HG02642 (cell line): ENCODE results near the gene ADM.

Experiments used
- ATAC-seq: cut with Tn5 transposase; IDR thresholded peaks from one replicate; pipeline ENCODE4 v1.9.1; 2021; ENCODE audit warnings: mild to moderate bottlenecking; ENCODE audit not compliant: unreplicated experiment, poor library complexity

Gene ADM

DNA sequence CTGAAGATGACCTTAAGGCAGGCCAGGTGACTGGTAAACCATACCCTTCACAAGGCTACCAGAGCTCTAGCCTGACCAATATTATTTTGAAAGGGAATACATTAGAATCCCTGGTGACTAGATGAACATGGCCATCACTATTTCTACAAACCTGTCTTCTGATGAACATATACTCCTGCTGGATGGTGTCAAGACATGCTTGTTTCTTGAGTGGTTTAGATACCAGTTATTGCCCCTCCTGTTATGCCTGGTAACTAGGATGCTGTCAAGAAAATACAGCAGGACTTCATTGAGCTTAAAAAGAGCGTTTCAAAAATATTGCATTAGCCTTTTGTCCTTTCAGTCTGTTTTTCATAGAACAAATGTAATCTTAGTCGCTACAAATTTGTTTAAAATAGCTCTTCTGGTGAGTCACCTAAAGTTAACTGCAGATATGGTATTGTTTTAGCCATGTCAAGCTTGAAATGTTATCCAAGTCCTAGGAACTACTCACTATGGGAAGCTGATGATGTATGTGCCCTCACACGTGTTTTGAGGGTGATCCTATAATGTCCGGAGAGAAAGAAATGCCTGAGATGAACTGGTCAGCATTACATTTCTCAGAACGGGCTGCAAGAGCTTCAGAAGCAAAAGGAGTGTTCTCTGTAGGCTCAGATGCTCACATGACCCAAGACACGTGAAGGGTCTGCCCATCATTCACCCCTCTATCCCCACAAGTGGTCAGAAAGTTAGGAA lies 20.6 kb downstream of the ADM start:
- ATAC-seq = no peak

DNA sequence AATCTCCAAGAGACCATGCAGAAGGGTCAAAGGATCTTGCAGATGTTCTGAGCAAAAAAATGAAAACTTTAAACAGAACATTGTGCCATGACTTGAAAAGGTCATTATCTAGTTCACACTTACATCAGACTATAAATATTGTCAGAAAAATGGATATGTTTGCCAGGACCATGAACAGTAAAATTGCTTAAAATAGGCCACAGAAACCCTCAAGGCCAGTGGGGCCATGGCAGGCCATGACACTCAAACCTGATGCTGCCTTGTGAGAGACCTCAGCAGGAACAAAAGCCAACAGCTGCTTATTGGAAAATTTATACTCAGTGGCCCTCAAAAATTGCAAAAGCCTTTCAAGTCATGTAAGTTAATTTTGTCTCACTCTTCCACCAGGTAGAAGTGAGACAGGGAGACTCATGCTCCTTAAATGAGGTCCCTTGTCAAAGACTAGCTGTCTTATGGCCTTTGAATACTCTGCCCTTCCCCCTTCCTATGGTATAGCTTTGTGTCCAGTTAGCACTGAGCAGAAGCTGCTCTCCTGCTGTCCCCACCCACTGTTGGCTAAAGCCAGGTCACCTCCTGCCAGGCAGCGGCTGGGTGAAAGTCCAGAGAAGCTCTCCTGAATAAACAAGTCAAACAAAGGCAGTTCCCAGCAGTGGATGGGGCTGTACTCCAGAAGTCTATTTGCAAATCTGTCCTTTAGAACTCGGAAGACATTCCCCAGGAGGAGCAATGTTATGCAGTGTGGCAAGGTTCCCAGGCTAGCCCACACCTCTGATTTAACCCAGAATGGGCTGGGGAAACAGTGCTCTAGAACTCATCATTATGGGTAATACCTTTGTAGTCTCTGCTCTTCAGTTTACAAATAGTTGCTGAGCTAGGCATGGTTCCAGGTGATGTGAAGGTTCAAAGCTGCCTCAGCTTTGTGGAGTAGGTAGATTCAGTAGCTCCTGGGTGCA lies 21.4 kb downstream of the ADM start:
- no peak for ATAC-seq

DNA sequence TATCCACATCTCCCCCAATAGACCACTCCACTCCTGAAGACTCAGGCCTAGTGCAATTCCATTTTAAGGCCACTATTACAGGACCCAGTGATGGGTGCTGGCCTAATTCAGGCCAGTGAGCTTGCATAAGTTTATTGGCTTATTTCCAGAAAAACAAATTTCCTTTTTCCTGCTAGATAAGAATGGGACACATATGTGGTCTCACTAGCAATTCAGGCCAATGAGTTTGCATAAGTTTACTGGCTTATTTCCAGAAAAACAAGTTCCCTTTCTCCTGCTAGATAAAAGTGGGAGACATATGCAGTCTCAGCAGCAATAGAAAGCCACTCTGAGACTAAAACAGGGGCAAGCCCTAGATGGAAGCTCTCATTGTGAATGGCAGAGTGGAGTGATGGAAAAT lies 22.4 kb downstream of the ADM start:
- no peak for ATAC-seq

DNA sequence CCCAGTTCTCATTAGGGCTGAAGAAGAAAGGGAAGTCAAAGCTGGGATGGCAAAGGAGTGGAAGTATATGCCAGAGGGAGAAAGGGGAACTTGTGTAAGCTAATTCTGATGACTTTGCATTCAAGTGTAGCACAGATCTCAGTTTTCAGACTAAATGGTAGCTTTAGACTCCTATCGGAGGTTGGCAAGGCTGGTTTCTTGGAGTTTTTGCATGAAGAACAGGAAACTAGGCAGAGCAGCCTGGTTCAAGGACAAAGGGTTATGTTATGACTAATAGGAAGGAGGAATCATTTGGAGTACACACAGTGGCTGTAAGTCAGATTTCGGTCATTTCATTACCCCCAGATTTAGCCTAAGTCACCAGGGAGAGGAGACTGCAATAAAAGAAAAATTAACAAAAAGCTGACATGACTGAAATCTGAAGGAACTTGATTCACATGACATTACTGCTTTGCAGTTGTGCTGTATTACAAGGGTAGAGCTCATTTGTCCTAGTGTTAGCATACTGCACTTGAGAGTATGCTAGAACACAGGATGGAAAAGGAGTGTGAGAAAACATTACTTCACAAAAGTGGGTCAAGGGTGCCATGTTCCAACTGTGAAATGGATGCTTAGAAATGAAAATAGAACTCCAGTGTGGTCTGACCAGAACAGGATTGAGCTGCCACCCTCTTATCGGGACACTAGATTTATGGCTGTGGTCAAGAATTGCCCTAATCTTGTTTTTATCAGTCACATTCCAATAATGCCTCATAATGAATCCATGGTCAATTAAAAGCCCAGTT lies 23.6 kb downstream of the ADM start:
- no peak for ATAC-seq

DNA sequence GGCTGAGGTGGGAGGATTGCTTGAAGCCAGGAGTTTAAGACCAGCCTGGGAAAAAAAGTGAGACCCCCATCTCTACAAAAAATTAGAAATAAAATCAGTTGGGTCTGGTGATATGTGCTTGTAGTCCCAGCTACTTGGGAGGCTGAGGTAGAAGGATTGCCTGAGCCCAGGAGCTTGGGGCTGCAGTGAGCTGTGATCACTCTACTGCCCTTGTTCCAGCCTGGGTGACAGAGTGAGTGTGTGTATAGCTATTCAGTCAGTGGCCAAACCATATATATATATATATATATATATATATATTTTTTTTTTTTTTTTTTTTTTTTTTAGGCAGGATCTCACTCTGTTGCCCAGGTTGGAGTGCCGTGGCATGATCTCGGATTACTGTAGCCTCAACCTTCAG lies 24.5 kb downstream of the ADM start:
- ATAC-seq = no peak

DNA sequence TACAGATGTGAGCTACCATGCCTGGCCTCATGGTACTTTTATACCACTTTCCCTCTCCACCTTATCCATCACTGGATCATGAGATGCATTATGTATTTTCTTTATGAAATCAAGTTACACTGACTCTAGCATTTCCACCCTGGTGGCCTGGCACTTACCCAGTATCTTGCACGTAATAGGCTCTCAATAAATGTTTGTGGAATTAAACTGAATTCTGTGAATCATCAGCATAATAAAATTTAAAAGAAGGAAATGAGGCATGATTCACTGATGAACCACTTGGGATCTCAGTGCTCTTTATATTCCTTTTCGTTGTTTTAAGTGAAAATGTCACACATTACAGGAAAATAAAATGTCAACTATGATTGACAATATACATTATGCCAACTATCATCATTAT lies 25.1 kb downstream of the ADM start:
- no peak for ATAC-seq

DNA sequence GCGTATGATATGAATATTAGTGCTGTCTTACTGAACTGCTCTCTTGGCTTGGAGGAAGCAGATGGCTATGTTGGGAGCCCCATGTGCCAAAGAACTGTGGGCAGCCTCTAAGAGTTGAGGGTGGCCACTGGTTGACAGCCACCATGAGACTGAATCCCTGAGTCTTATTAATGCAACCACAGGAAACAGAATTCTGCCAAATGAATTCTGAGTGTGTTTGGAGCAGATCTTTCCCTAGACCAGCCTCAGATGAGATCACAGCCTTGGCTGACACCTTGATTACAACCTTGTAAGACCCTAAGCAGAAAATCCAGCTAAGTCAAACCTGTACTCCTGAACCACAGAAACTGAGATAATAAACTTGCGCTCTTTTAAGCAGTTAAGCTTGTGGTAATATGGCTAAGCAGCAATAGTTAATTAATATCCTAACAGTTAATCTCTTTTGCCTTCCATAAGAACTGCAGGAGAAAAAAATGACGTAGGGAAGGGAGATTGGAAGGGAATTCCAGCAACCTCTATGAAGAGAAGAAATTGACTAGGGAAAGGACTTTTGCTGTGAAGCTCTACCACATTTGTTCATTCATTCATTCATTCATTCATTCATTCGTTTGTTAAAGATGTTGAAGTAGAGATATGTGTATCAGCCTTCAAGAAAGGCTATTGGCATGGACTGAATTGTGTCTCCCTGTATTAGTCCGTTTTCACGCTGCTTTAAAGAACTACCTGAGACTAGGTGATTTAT lies 26.8 kb downstream of the ADM start:
- ATAC-seq = no peak

DNA sequence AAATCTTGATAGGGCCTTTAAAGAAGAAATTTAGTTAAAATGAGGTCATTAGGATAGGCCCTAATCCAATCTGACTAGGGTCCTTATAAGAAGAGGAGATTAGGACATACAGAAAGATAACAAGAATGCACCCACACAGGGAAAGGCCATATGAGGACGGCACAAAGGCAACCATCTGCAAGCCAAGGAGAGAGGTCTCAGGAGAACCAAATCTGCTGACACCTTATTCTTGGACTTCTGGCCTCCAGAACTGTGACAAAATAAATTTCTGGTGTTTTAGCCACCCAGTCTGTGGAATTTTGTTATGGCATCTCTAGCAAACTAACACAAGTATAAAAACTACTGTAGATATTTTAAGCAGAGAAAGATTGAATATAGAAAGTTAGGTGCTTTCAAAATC lies 28.6 kb downstream of the ADM start:
- ATAC-seq = no peak

DNA sequence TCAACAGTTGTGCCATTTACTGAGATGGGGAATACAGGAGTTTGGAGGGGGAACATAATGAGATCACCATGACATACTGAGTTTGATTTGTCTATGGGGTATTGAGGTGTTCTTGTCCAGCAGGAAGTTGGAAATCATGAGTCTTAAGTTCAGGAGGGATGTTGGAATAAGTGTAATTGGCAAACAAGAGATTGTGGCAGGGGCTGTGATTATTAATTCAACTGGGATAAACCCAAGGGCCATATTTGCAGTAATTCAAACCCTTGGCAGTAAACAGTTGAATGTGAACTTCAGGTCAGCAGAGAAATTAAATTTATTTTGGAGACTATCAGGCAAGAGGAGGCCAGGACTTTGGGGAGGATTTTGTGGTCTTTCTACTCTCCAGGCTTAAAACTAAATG lies 33.4 kb downstream of the ADM start:
- no peak for ATAC-seq

DNA sequence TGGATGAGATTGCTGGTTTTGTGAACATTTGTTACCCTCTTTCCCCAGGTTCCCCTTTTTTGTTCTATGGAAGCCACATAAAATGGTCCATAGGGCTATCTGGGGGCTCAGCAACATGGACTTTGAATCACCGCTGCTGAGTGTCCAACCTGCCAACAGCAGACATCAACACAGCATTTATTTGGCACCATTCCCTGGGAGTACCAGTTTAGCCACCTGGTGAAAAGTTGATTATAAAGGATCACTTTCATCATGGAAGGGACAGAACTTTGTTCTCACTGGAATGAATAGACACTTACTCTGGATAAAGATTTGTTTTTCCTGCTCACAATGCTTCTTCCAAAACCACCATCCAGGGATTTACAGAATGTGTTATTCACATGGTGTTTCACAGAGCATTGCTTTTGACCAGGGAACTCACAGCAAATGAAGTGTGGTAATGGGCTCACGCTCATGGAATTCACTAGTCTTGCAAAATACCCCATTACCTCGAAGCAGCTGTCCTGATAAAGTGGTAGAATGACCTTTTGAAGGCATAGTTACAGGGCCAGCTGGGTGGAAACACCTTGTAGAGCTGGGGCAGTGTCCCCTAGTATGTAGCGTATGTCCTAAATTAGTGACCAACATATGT lies 43.9 kb downstream of the ADM start:
- ATAC-seq = no peak

DNA sequence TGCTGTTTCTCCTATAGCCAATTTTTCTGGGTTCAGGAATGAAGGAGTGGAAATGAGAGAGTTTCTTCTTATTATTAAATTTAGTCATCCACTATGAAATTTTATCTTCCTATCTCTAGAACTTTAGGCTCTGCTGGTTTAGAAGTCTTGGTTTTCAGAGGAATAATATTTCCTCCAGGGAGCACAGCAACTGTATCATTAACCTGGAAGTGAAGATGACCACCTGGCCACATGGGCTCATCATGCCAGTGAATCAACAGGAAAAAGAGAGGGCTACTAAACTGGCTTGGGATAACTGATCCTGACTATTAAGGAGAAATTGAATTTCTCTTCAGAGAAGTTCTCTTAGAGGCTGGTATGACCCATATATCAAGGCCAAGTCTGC lies 44.4 kb downstream of the ADM start:
- no peak for ATAC-seq

DNA sequence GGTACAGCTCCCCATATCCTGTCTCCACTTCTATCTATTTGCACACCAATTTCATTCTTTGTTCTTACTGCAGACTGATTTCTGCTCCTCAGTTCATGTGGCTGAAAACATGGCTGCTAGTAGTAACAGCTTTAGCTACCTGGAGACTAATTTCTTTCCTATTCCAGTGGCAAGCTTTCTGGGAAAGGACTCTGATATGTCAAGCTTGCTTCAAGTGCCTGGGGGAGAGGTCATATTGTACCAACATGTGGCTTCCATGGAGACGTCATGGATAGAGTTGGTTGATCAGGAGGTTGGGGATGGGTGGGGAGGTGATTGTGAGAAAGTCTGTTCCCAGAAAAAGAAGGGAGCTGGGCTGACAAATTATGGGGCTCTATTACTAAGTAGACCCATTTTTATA lies 44.9 kb downstream of the ADM start:
- no peak for ATAC-seq

DNA sequence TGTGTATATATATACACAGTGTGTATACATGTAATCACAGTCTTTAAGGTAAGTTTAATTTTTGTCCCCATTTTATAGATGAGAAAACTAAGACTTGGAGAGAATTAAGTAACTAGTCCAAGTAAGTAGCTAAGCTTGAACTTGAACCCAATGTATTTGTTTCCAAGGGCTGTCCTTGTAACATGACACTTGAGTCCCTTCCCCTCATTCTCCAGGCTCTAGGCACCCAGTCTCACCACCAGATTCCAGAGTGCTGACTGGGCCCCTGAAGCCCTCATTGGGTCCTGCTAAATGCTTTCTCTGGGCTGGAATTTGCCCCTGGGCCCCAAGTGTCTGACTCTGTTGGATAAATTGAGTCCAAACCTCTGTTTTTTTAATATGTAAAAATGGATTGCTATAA lies 45.5 kb downstream of the ADM start:
- ATAC-seq = no peak

DNA sequence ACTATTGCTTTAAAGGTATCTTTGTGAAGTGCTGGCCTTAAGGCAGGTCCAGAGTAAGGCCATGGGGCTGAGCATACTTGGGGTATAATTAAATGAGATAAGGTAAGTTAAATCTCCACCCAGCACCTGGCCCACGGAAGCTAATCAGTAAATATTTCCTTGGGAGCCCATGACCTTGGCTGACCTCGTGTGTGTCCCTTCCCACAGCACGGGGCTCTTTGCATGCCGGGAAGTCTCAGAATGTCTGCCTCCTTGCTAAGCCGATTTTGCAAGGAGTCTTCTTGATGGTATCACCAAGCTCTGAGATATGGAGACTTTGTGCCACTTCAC lies 46.5 kb downstream of the ADM start:
- ATAC-seq = no peak

DNA sequence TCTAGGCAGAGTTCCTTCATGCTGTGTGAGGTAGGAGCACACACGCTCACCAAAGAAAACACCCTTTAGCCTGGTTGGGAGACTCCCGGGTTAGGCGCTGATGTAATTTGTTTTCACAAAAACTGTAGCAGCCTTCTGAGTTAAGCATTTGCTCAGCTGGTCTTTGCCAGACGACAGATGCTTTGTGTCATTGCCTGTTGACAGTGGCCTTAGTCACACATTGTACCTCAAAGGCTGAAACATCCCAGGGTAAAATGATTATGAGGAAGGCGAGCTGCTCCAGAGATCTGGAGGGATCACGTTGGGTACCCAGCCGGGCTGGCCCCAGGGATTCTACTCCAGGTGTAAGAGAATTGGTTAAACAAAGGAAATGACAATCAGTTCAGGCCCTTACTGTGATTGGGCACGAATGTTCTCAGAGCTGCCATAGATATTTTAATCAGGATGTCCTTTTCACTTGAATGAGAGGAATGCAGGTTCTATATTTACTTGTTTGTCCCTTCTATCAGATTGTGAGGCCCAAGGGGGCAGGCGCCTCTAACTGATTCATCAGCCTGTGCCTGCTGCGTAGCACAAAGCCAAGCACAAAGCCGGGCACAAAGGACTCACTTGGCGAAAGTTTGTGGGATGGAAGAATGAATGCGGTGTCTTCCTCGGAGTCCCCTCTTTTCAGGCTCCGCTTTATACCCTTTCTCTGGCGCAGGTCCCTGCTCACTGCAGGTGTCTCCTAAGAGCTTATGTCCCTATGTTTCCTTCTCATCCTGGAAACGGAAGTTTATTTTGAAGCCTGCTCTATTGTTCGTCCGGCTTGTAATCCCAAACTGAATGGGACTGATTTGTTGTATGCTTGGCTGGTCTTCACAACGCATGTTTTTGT lies 47.1 kb downstream of the ADM start:
- ATAC-seq = no peak

DNA sequence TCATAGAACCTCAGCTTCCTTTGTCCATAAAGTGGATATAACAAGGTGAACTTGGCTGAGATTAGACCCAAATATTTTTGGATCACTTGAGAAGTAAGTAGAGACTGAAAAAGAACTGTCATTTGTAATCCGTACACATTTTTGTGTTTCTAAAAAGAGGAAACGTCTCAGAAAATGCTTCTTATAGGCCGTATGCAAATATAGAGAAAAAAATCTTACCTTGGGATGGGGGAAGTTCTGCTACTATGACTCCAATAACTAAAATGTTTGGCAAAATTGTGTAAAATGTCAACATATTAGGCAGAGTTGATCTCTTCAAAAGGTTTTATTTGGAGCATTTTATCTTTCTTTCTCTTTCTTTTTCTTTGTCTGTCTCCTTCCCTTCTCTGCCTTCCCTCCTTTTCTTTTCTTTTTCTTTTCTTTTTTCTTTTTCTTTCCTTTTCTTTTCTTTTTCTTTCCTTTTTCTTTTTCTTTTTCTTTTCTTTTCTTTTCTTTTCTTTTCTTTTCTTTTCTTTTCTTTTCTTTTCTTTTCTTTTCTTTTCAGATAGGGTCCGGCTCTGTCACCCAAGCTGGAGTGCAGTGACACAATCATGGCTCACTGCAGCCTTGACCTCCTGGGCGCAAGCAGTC lies 48.2 kb downstream of the ADM start:
- ATAC-seq = no peak

DNA sequence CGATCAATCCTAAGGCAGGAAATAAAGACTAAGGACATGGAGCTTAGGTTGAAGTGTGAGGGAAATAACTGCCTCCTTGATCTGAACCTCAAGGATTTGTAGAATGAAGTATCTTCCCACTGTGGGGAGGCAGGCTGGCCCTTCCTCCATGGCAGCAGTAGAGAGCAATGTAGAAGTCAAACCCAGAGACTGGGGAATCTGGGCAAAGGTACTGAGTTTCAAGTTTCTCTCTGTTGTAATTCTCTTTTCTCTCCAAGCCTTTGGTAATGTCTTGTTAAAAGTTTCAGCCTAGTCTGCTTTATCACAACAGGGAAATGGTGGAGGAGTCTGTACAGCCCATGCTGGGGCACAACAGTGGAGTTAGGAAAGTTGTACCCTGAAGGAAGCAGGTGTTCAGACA lies 49.5 kb downstream of the ADM start:
- ATAC-seq = no peak

DNA sequence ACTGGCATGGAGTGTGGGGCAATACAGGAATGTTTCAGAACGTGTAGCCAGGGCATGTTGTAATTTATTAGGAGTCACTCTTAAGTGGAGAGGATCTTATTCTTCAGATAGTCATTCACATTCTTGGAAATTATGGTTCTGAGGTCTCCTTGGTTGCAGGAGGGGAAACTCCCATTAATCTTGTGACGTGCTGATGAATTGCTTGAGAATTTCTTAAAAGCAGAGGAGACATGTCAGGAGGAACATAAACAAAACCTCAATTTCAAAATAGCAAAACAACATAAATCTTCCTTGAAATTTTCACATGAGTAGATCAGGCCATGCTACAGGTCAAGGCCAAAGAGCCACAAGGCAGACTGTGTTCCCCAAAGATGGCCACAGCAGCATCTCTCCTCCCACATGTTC lies 50.4 kb downstream of the ADM start:
- ATAC-seq = no peak

DNA sequence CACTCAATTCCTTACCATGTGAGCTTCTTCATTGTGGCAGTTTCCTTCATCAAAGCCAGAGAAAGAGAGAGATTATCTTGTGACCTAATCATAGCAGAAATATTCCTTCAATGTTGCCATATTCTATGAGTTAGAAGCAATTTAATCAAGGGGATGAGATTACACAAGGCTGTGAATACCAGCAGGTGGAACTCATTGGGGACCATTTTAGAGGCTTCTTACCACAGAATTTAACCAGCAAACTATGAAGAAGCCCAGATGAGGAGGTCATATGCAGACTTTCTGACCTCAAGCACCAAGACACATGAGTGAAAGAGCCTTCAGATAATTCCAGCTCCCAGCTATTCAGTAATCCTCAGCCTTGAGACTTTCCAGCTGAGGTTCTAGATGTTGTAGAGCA lies 51.3 kb downstream of the ADM start:
- ATAC-seq = no peak
